ENCODE data around the gene TPP2.

GRCh38 chr13:102593466-102593865, 3.3 kb upstream of the TPP2 start:
- no peak for TF ChIP-seq CTCF (IDR thresholded peaks at IDR 0.05; ENCODE audit: low read length)
- no peak for TF ChIP-seq EZH2 (IDR thresholded peaks at IDR 0.05; ENCODE audit: borderline replicate concordance, low read length)
